ENCODE data around the gene ZBTB44.
"Not testable (repeated sequence)": the region's sequence is repeated elsewhere in the genome, so short reads cannot be mapped to it uniquely, and the experiment has no call there.

ZBTB44 gene

DNA sequence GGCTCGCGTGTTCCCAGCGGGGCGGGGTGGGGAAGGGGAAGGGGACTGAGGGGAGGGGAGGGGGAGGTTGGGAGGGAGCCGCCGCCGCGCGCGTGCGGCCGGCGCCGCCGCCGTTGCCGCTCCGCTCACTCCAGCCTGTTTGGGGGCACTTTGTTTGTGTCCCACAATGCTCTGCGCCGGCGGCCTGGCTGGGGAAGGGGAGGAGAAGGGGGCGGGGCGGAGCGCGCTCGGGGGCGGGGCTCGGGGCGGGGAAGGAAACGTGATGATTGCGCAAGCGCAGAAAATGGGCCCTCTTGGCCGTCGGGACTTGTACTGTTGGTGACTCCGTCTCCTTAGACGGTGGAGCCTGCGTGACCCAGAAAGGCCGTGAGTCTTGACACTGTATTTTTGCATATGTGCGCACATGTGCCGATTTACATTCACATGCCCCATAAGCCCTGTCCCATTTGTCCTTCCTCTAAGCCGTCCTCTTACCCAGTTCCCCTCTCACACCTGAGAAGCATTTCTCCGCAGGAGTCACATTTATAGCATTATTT, at the start of gene ZBTB44:
Gene ZBTB44 (minus strand): TSS at position 168 of the 536 bp plus-strand sequence. CDS start 53,044 bp downstream, outside the sequence.
- DNase-seq (ENCODE audit: low read depth), result peak; percentile 86

GRCh38 chr11:130359419-130359818, 44.7 kb upstream of the ZBTB44 start:
- no peak for DNase-seq (ENCODE audit: low read depth)

GRCh38 chr11:130358398-130358797, 43.7 kb upstream of the ZBTB44 start:
- DNase-seq (ENCODE audit: low read depth), result no peak

DNA sequence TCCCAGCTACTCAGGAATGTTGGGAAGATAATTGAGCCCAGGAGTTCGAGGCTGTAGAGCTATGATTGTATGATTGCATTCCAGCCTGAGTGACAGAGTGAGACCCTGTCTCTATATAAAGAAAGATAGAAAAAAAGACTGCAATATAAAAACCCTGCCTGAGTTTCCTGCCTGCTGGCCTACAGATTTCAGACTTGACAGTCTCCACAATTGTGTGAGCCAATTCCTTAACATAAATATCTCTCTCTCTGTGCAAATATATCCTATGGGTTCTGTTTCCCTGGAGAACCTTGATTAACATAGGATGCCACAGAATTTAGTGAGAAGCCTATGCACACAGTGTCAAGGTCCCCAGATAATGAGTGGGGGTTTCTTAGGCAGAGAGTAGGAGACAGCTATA, 32.5 kb upstream of the ZBTB44 start:
- DNase-seq (ENCODE audit: low read depth), result no peak

DNA sequence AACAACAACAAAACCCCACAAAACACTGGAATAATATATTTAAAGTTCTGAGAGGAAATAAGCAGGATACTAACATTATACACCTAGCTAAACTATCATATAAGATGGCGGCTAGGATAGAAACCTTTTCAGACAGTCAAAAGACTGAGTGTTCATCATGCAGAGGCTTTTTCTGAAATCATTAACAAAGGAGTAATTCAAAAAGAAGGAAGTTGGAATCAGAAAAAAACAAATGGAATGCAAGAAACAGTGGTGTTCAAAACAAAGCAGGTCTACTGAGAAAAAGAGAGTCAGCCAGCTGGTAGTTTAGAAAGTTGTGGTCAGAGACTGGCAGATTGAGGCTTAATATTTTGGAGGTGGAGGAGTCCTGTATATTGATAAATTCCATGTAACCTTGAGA, 30.1 kb upstream of the ZBTB44 start:
- DNase-seq (ENCODE audit: low read depth), result no peak

- DNase-seq (ENCODE audit: low read depth), result no peak
Observed at GRCh38 chr11:130340671-130341319, 26.1 kb upstream of the ZBTB44 start.

- DNase-seq (ENCODE audit: low read depth), result no peak
Observed at GRCh38 chr11:130338667-130339066, 23.9 kb upstream of the ZBTB44 start.

DNA sequence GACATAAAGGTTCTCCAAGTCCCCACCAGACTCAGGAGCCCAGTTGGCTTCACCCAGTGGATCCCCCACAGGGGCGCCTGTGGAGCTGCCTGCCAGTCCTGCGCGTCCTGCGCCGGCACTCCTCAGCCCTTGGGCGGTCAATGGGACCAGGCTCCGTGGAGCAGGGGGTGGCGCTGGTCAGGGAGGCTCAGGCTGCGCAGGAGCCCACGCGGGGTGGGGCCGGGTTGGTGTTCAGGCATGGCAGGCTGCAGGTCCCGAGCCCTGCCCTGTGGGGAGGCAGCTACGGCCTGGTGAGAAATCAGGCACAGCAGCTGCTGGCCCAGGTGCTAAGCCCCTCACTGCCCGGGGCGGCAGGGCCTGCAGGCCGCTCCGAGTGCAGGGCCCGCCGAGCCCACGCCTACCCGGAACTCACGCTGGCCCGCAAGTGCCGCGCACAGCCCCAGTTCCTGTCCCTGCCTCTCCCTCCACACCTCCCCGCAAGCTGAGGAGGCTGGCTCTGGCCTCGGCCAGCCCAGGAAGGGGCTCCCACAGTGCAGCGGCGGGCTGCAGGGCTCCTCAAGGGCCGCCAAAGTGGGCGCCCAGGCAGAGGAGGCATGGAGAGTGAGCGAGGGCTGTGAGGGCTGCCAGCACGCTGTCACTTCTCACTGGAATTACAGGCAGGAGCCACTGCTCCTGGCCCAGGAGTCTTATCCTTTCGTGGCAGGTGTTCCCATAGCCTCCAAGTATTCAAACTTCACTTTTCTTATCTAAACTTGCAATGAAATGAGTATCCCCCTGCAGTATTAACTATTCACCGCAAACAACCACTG, 22.8 kb upstream of the ZBTB44 start:
- no peak for DNase-seq (ENCODE audit: low read depth)

DNA sequence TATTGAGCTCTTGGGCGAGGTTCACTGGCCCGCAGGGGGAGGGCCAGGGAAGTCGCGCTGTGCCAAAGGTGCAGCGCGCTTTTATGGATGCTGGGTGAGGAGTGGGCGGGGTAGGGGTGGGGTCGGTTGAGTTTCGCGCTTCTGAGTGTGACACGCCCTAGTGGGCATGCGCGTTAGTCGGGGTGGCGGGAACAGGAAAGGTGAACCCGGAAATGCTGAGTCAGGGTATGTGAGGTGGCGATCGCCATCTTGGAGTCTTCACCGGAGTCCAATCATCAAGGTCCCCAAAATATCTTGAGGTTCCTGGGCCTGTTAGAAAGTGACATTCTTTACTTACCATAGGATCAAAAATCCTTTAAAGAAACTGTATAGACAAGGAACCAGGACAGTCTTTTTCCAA, 16.7 kb upstream of the ZBTB44 start:
- not testable (repeated sequence) for DNase-seq (ENCODE audit: low read depth)

DNA sequence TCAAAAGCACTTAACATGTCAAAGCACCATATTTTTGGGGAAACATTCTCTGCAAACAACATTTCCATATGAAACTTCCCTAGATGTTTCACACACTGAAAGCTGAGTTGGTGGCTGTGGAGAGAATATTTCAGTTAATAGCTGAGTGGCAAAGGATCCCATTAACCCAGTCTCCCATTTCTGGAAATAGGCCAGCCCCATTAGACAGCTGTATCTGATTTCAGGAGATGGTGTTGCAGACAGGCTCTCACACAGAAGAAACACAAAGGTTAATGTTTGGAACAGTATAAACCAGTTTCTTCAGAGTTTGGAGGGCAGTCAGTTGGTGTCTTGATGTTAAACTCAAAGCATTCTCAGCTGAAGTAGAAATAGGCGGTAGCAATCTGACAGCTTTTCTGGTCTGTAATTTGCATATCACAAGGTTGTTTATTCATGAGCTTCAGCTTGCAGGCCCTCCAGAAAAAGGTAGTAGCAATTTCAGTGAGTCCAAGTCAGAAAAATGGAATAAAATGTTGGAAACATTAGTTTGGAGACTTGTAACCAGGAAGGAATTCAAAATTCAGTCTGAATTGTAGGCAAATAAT, 15.5 kb upstream of the ZBTB44 start:
- no peak for DNase-seq (ENCODE audit: low read depth)

DNA sequence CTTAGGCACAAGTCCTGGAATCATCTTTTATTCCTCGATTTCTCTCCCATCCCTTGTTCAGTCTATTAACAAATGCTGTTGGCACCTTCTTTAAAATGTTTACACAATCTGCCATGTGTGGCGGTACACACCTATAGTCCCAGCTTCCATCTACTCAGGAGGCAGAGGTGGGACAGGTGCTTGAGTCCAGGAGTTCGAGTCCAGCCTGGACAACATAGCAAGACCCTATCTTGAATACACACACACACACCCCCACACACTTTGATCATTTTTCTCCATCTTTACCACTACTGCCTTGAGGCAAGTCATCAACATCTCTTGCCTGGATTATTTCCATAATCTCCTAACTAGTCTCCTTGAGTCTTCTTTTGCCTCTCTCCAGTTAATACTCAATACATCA, 13.7 kb upstream of the ZBTB44 start:
- DNase-seq (ENCODE audit: low read depth), result no peak

DNA sequence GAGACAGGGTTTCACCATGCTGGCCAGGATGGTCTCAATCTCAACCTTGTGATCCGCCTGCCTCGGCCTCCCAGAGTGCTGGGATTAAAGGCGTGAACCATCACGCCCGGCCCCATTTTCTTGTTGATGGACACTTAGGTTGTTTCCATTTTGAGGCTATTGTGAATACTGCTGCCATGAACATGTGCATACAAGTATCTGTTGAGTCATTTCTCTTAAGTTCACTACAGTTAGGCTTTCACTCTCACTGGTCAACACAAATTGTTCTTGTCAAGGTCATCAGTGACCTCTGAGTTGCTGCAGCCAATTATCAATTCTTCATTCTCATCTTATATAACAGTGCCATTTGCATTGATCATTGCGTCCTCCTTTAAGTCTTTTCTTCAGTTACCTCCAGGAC, 13.0 kb upstream of the ZBTB44 start:
- DNase-seq (ENCODE audit: low read depth), result no peak

DNA sequence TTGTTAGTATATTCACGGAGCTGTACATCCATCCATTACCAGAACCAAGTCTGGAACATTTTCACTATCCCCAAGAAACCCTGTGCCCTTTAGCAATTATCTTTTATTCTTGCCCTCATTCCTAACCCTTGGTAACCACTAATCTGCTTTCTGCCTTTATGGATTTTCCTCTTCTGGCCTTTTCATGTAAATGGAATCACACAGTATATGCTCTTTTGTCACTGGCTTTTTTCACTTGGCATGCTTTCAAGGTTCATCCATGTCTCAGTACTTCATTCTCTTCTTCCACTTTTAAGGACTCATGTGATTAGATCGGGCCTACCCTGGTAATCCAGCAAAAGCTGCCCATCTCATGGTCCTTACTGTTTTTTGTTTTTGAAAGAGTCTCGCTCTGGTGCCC, 11.0 kb upstream of the ZBTB44 start:
- no peak for DNase-seq (ENCODE audit: low read depth)

- no peak for DNase-seq (ENCODE audit: low read depth)
Observed at GRCh38 chr11:130323452-130324450, 9.0 kb upstream of the ZBTB44 start.

- DNase-seq (ENCODE audit: low read depth), result no peak
Observed at GRCh38 chr11:130322126-130322525, 7.4 kb upstream of the ZBTB44 start.

DNA sequence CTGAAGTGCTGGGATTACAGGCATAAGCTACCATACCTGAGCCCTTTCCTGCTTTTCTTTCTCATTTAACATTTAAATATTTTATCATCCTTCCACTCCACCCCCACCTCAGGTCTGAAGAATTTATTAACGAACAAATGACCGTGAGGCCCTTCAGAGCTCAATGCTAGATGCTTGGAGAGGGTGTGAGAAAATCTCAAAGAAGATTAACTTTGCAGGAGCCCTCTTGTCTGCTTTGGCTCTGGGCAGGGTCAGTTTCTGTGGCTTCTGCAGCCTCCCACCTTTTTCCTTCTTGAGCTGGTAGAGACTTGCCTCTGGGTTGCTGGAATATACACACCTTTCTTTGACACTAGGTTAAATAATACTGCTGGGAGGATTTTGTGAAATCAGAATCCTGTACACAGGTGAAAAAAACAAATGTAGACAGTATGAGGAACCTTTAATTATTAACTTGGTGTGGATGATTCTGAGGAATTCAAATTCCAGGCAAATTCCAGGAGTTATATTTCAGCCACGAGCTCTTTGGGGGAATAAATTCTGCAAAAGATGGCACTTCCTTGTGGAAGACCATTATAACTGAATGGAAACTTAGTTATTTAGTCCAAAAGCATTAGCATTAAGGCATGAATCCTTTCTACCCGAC, 3.4 kb upstream of the ZBTB44 start:
- DNase-seq (ENCODE audit: low read depth), result no peak

- peak; percentile 15 for DNase-seq (ENCODE audit: low read depth)
Observed at GRCh38 chr11:130315354-130315970, 745 bp upstream of the ZBTB44 start.

- DNase-seq (ENCODE audit: low read depth), result peak; percentile 65
Observed at GRCh38 chr11:130314184-130314749, 450 bp downstream of the ZBTB44 start.

GRCh38 chr11:130313383-130314183, 1.1 kb downstream of the ZBTB44 start:
- DNase-seq (ENCODE audit: low read depth), result no peak

DNA sequence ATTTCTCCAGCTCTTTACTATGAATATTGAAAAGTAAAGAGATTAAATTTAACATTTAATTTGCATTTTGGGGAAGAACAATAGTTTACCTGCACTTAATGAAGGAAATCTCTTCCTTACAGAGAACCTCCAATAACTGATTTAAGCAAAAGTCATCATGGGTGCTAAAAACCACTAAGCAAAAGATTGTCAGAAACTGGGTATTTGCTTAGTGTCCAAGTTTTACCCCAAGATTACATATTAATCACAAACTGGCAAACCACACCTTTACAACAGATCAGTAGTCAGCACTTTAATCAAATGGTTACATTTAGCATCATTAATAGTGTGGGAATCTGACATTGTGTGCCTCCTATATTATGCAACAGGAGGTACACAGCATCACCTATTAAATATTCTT, 2.7 kb downstream of the ZBTB44 start:
- DNase-seq (ENCODE audit: low read depth), result no peak
